A549 treated with Mapracorat at 1 μM for 4 hours (cell line): ENCODE results near the gene ZNF280B. TPM values are rescaled to one million over a fixed set of nuclear protein-coding genes. Genes with fewer than 3 reads are reported as not detected.

Experiments used
- total RNA-seq: library from RNA; stranded (reverse); fragments of 200-300 nt; extraction: Qiagen RNA extraction; gene quantifications from 5 replicates; pipeline ENCODE4 v1.2.3, GENCODE V29; 2022

ZNF280B gene, protein sequence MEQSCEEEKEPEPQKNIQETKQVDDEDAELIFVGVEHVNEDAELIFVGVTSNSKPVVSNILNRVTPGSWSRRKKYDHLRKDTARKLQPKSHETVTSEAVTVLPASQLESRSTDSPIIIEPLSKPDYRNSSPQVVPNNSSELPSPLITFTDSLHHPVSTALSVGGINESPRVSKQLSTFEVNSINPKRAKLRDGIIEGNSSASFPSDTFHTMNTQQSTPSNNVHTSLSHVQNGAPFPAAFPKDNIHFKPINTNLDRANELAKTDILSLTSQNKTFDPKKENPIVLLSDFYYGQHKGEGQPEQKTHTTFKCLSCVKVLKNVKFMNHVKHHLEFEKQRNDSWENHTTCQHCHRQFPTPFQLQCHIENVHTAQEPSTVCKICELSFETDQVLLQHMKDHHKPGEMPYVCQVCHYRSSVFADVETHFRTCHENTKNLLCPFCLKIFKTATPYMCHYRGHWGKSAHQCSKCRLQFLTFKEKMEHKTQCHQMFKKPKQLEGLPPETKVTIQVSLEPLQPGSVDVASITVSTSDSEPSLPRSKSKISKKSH
- total RNA-seq: 1.0 to 1.8 TPM (median 1.4 TPM) in 5 replicates

DNA sequence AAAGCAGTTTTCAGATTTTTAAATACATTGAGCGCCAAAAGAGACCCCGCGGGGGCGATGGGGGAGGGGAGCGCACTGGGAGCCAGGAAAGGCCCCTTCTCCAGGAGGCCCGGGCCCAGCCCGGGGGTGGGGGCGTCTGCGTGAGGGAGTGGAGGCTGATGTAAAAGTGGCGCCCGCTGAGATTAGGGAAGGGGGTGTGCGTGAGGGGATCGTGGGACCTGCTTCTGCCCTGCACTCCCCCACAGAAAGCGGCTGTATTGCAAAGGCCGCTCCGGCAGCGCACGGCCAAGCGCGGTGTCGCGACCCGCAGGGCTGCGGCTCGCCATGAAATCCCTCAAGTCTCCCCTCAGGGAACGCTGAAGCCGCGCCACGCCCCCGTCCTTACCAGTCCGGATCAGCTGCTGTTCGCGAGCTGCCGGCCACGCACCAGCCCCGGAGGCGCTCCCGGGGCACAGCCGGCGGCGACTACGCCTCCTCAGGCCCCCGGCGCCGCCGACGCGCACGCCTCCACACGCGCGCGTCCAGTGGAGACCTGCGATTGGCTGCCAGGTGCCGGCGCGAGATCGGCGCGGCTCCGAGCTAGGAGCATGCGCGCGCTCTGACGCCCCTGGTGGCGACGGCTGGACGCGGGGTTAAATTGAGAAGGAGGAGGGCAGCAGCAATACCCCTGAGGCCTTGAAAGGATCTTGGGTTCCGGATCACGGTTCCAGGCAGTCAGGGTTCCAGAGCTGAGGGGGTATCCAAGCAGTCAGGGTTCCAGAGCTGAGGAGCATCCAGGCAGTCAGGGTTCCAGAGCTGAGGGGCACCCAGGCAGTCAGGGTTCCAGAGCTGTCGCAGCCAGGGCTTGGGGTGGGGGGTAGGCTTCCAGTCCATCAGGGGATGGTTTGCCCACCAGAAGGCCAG, at the start of gene ZNF280B:
TSS of gene ZNF280B (minus strand) at position 469 of the 903 bp plus-strand sequence. CDS start 19,344 bp downstream, outside the sequence.

DNA sequence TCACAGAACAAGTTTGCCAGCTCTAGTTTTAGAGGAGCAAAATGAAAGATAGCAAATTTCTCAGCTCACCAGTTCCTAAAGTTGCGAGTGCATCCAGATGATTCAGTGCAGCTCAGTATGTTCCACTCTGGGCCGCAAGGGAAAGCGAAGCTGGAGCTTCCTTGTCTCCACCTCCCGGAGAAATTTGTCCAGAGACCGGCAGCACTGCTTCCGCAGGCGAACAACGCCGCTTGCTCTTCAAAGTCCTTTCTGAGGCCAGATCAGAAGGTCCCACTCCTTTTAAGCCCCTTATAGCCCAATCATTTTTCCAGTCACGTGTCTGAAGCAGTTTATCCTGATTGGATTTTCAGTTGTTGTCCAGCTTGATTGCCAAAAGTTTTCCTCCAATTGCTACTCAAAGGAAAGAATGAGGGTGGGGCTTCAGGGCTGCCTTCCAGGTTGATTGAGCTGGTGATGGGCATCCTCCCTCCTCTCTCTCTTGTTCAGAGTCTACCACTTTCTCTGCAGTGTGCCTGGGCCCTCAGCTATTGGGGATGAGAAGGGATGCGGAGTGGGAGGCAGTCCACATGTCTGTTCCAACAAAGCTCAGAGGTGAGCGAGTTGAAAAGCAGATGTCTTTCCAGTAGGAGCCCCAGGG, 11.6 kb upstream of the ZNF280B start, which contains the start of gene ZNF280A:
TSS of gene ZNF280A (minus strand) at position 251 of the 637 bp plus-strand sequence. CDS start 4,640 bp downstream, outside the sequence.

Other genes with a start within 250 kb of the ZNF280B start
- 2.7 to 4.4 TPM (median 3.4 TPM) in 5 replicates for gene ZNF280A, start 11.5 kb upstream of the ZNF280B start, total RNA-seq
- gene PRAME, start 50.5 kb upstream of the ZNF280B start, total RNA-seq: 93.6 to 108 TPM (median 99.6 TPM) in 5 replicates
- gene GGTLC2, start 135.9 kb upstream of the ZNF280B start, total RNA-seq: not detected in 5 replicates